SK-N-SH (cell line): ENCODE measurements around the gene DNAJC17. TPM values are rescaled to one million over a fixed set of nuclear protein-coding genes. Genes with fewer than 3 reads are reported as not detected.

Experiments
- CTCF ChIA-PET: fragments of 300-600, 350-600 bp; formaldehyde crosslinking; extraction: SDS; loops from one replicate; lab custom pipeline; 2021; lab: Yijun Ruan, JAX
- POLR2A ChIA-PET: fragments of 350-600 bp; sonication (Branson Sonifier 250); formaldehyde crosslinking; extraction: SDS; loops from one replicate; lab custom pipeline; 2020; ENCODE audit warnings: antibody characterized with exemption, inconsistent platforms; lab: Yijun Ruan, JAX
- DNase-seq: peaks from one replicate; pipeline ENCODE4 v3.0.0; 2012
- H2AFZ ChIP-seq: fragments of 200-600 bp; sonication (generic); 2 replicates; pipeline ENCODE4 v1.8.1; 2016; ENCODE audit warnings: antibody characterized with exemption, mild to moderate bottlenecking, low read depth
- H3F3A ChIP-seq: fragments of 200-600 bp; sonication (generic); replicated peaks from 2 replicates; pipeline ENCODE3; 2016; ENCODE audit warnings: antibody characterized with exemption, mild to moderate bottlenecking; ENCODE audit not compliant: insufficient read depth
- H3K27ac ChIP-seq, 2 experiments: fragments of 200-500 bp in 1 of 2; fragments of 200-600 bp in 1 of 2; sonication (Bioruptor generic) in 1 of 2; sonication (generic), shearing (Covaris generic) in 1 of 2; 2 replicates each; pipeline versions ENCODE4 v1.5.1 to v1.6.1; 2014 to 2016; ENCODE audit warnings: low read depth in 2 of 2, inconsistent platforms in 1 of 2, low read length in 1 of 2, mild to moderate bottlenecking in 1 of 2, mixed read lengths in 1 of 2
- H3K27me3 ChIP-seq: fragments of 200-600 bp; sonication (generic), shearing (Covaris generic); 2 replicates; pipeline ENCODE4 v1.6.1; 2016; ENCODE audit warnings: mixed run types; ENCODE audit not compliant: insufficient read depth
- H3K36me3 ChIP-seq, 2 experiments: fragments of 200-500 bp in 1 of 2; fragments of 200-600 bp in 1 of 2; sonication (Bioruptor generic) in 1 of 2; sonication (generic) in 1 of 2; replicated peaks in 1 of 2; 2 replicates each; pipeline versions ENCODE3 to v1.5.1; 2014 to 2016; ENCODE audit warnings: low read length in 1 of 2, mild to moderate bottlenecking in 1 of 2; ENCODE audit not compliant: insufficient read depth in 2 of 2, control insufficient read depth in 1 of 2
- H3K4me1 ChIP-seq, 2 experiments: fragments of 200-500 bp in 1 of 2; fragments of 200-600 bp in 1 of 2; sonication (Bioruptor generic) in 1 of 2; sonication (generic), shearing (Covaris generic) in 1 of 2; 2 replicates each; pipeline versions ENCODE4 v1.5.1 to v1.6.1; 2014 to 2016; ENCODE audit warnings: low read depth in 1 of 2, low read length in 1 of 2, mixed run types in 1 of 2; ENCODE audit not compliant: insufficient read depth in 2 of 2, control insufficient read depth in 1 of 2
- H3K4me2 ChIP-seq: fragments of 200-600 bp; sonication (generic), shearing (Covaris generic); 2 replicates; pipeline ENCODE4 v1.6.1; 2017; ENCODE audit warnings: mixed run types
- H3K4me3 ChIP-seq, 2 experiments: fragments of 200-500 bp in 1 of 2; fragments of 200-600 bp in 1 of 2; sonication (Bioruptor generic) in 1 of 2; sonication (generic), shearing (Covaris generic) in 1 of 2; 2 replicates each; pipeline versions ENCODE4 v1.5.1 to v1.8.1; 2014 to 2016; ENCODE audit warnings: low read depth in 2 of 2, inconsistent platforms in 1 of 2, low read length in 1 of 2, mild to moderate bottlenecking in 1 of 2, mixed read lengths in 1 of 2, moderate library complexity in 1 of 2
- H3K79me2 ChIP-seq: fragments of 200-600 bp; sonication (generic); 2 replicates; pipeline ENCODE4 v1.8.1; 2017; ENCODE audit warnings: mild to moderate bottlenecking; ENCODE audit not compliant: insufficient read depth
- H3K9ac ChIP-seq: fragments of 200-600 bp; sonication (generic); 2 replicates; pipeline ENCODE4 v1.6.1; 2017; ENCODE audit warnings: mixed run types
- H3K9me2 ChIP-seq: fragments of 200-600 bp; sonication (generic); 2 replicates; pipeline ENCODE4 v1.6.1; 2017; ENCODE audit warnings: mixed run types
- H3K9me3 ChIP-seq: fragments of 200-600 bp; sonication (generic); 2 replicates; pipeline ENCODE4 v1.6.1; 2017; ENCODE audit warnings: mixed run types, mild to moderate bottlenecking, moderate library complexity
- H4K20me1 ChIP-seq: fragments of 200-600 bp; sonication (generic); 2 replicates; pipeline ENCODE4 v1.6.1; 2017; ENCODE audit warnings: mild to moderate bottlenecking, mixed run types; ENCODE audit not compliant: insufficient read depth
- ELF1 ChIP-seq: IDR thresholded peaks from 2 replicates; pipeline ENCODE4 v1.4.0; 2012
- EP300 ChIP-seq, 2 experiments: IDR thresholded peaks; 2 replicates each; pipeline versions ENCODE4 v1.4.0 to v1.6.1; 2012; ENCODE audit warnings: borderline replicate concordance in 1 of 2, low read depth in 1 of 2, low read length in 1 of 2
- EZH2phosphoT487 ChIP-seq: fragments of 200-600 bp; sonication (generic); IDR thresholded peaks from 2 replicates; pipeline ENCODE4 v1.6.1; 2017; ENCODE audit warnings: low read depth, mixed run types, mild to moderate bottlenecking, antibody characterized with exemption, moderate library complexity, borderline replicate concordance
- FOSL2 ChIP-seq: IDR thresholded peaks from 2 replicates; pipeline ENCODE4 v1.4.0; 2012; ENCODE audit warnings: low read depth, mild to moderate bottlenecking, moderate library complexity, borderline replicate concordance
- GABPA ChIP-seq: IDR thresholded peaks from 2 replicates; pipeline ENCODE4 v1.4.0; 2012; ENCODE audit warnings: low read depth, mild to moderate bottlenecking
- JUND ChIP-seq: IDR thresholded peaks from 2 replicates; pipeline ENCODE4 v1.4.0; 2012
- RCOR1 ChIP-seq: fragments of 150-350 bp; IDR thresholded peaks from 2 replicates; pipeline ENCODE4 v1.6.1; 2017; ENCODE audit warnings: antibody characterized with exemption, low read length
- RFX5 ChIP-seq: IDR thresholded peaks from 2 replicates; pipeline ENCODE4 v1.6.1; 2012; ENCODE audit warnings: mild to moderate bottlenecking, improper control_type of control experiment, low read length
- RXRA ChIP-seq: IDR thresholded peaks from 2 replicates; pipeline ENCODE4 v1.4.0; 2012; ENCODE audit warnings: low read depth, mild to moderate bottlenecking, borderline replicate concordance
- TCF12 ChIP-seq: IDR thresholded peaks from 2 replicates; pipeline ENCODE4 v1.4.0; 2012
- YY1 ChIP-seq: IDR thresholded peaks from 2 replicates; pipeline ENCODE4 v1.4.0; 2012; ENCODE audit warnings: low read depth, mild to moderate bottlenecking
- WGBS: methylation state at CpG from one replicate; pipeline ENCODE4 v1.1.6; 2017; ENCODE audit warnings: low lambda C conversion rate; 5-methylcytosine and 5-hydroxymethylcytosine counted together
- polyA plus RNA-seq, 3 experiments: library from polyadenylated mRNA; depleted of rRNA; stranded (reverse); fragments of >200 nt; gene quantifications; 2 replicates each; pipeline ENCODE4 v1.2.3, GENCODE V29; 2012
- TF ChIP-seq, protein P1 (sequence below): fragments of 150-350 bp; IDR thresholded peaks from 2 replicates; pipeline ENCODE4 v1.6.1; 2016; ENCODE audit warnings: mild to moderate bottlenecking, low read depth, low read length
- TF ChIP-seq, protein P2 (sequence below): fragments of 150-350 bp; IDR thresholded peaks from 2 replicates; pipeline ENCODE4 v1.6.1; 2017; ENCODE audit warnings: antibody characterized with exemption, low read length, low read depth, borderline replicate concordance

Gene DNAJC17
- polyA plus RNA-seq, 1 of the 3 experiments (the other 2 are of a cell fraction): 61.6 TPM

DNA sequence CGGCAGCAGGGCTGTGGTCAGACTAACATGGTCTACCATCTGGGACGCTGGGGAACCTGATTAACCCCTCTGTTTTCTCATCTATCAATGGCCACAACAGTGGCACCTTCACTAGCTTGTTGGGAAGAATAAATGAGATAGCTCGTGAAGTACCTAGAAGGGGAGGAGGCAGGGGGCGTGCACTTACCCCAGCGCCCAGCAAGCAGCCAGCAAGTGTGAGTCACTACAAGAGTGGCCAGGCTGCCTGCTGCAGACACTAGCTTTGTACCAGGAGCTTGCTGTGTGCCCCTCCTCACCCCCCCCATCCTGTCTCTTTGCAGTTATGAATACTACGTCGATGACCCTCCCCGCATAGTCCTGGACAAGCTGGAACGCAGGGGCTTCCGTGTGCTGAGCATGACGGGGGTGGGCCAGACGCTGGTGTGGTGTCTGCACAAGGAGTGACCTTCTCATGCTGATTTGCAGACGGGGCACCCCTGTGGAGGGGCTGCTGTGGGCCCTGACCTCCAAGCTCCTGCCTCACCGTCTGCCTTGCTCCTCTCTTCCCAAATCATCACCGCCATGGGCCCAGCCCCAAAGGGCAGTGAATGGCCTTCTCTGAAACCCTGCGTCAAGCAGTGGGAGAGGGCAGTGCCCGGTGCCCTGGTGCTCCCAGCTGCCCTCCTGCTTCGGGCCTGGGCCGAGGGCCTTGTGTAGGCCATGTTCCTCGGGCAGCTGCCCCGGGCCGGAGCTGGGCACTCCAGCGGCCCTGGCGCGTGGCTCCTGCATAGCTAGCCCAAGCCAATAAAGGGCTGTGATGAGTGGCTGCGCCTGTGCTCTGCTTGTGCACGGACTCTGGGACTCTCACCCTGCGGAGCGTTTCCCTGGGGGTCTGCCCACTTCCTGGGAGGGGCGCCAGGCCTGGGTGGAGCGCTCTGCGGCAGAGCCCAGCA lies 40.1 kb downstream of the DNAJC17 start:
- Histone ChIP-seq H3K27me3 (no peaks in the 10 kb centered on the region), H3K4me2 (peak overlapping the region; percentile 42; the same call in 1 of the 2 replicates), H4K20me1 (no peaks in the 10 kb centered on the region), H3K79me2 (no peaks in the 10 kb centered on the region), H3K4me3 (no peak overlapping the region)
- POLR2A ChIA-PET: interaction anchor here (1.6 kb wide), 1 partner anchor 10 kb away, joined by 3 read pairs; no protein-coding TSS in a partner anchor
- peak; percentile 33 for DNase-seq
- TF ChIP-seq GABPA (no peak), FOSL2 (peak; percentile 63; the same call in 1 of the 2 replicates)
- TF ChIP-seq, all 33 proteins: peak for 1
- peaks cover 42 to 79% of the 10 kb centered on the region in 2 experiments; a peak in 3 of 4 replicates for H3K4me1 ChIP-seq
- peaks cover 12% of the 10 kb centered on the region for H3F3A ChIP-seq
- H3K9me2 ChIP-seq: no peaks in the 10 kb centered on the region
- 75% methylated on average over 22 of the region's 32 CpGs for WGBS
- peaks cover 0 to 4% of the 10 kb centered on the region in 2 experiments for H3K36me3 ChIP-seq
- CTCF ChIA-PET: interaction anchor here (1.3 to 31.8 kb wide), 5 partner anchors 16 to 90 kb away, joined by 3 to 555 read pairs (median 4); partner anchors contain the start of gene RMDN3
- no peak overlapping the region for H3K9ac ChIP-seq
- peak overlapping the region in 1 of 2 experiments; percentile 73; a peak in 2 of 4 replicates for H3K27ac ChIP-seq
- no peaks in the 10 kb centered on the region for H3K9me3 ChIP-seq
- no peak overlapping the region for H2AFZ ChIP-seq

DNA sequence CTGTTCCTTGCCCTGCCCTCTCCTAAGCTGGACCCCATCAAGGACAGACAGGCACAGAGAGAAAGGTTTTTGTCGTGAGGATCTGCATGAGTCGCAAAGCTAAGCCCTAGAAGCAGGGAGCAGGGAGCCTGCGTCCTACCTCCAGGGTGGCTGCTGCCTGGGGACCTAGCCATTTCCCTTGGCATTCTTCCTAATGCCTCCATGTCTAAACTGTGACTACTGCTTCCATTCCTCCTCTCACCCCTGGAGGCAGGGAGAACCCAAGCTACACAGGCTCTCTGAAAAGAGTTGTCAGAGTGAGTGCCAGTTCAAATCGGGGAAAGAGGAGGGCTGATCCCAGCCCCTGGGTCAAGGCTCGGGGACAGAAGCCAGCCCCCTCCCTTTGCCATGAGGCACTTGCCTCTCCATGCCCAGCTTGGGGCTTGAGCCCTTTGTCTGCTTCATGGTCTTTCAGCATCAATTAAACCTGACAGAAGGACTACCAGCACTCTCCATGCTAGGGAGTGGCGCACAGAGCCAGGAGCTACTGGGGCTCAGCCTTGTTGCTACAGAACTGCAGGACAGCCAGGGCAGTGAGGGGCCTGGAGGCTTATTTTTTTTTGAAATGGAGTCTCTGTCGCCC lies 41.0 kb downstream of the DNAJC17 start:
- no peaks in the 10 kb centered on the region for H3K9me3 ChIP-seq
- H3K27me3 ChIP-seq: no peaks in the 10 kb centered on the region
- POLR2A ChIA-PET: no interaction called here
- peaks cover 12% of the 10 kb centered on the region for H3F3A ChIP-seq
- peaks cover 42 to 70% of the 10 kb centered on the region in 2 experiments; a peak in 3 of 4 replicates for H3K4me1 ChIP-seq
- DNase-seq: peak; percentile 57
- peak overlapping the region in 1 of 2 experiments; percentile 73; a peak in 2 of 4 replicates for H3K27ac ChIP-seq
- peaks cover 0 to 4% of the 10 kb centered on the region in 2 experiments for H3K36me3 ChIP-seq
- no peak overlapping the region for H2AFZ ChIP-seq
- no peak overlapping the region for H3K4me3 ChIP-seq
- no peaks in the 10 kb centered on the region for H3K79me2 ChIP-seq
- H3K9ac ChIP-seq: no peak overlapping the region
- CTCF ChIA-PET: interaction anchor here (0.8 to 31.8 kb wide), 7 partner anchors 10 to 91 kb away, joined by 3 to 555 read pairs (median 4); partner anchors contain the start of gene RMDN3
- TF ChIP-seq RFX5 (no peak), JUND (no peak), YY1 (no peak), TCF12 (no peak), FOSL2 (no peak)
- TF ChIP-seq, all 33 proteins: peak for 0
- Histone ChIP-seq H4K20me1 (no peaks in the 10 kb centered on the region), H3K4me2 (peak overlapping the region; percentile 42; the same call in 1 of the 2 replicates), H3K9me2 (no peaks in the 10 kb centered on the region)
- 71% methylated on average over 7 of the region's 7 CpGs for WGBS

DNA sequence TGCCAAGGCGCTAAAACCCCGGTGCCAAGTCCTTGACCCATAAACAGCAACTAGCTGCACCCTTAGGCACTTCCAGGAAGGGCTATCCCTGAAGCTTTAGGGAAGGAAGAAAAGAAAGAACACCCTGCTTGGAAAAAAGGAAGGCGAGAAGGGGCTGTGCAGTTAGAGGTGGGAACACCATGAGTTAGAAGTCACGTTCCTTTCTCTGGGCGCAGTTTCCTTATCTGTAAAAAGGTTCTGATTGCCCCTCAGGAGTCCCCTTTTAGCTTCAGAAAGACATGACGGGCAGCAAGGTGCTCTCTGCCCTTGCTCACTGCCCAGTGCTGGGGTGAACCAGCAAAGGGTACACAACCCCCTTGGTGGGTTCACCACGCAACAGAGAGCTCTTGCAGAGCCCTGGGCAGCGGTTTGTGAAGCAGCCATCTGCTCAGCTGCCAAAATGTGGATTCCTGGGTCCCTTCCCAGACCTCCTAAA lies 42.6 kb downstream of the DNAJC17 start:
- Histone ChIP-seq H3K27me3 (no peaks in the 10 kb centered on the region), H3K9ac (no peak overlapping the region), H3K27ac (peak overlapping the region in 1 of 2 experiments; percentile 34; a peak in 1 of 4 replicates), H2AFZ (no peak overlapping the region), H3K36me3 (peaks cover 0 to 4% of the 10 kb centered on the region in 2 experiments), H3K79me2 (no peaks in the 10 kb centered on the region), H3F3A (peaks cover 12% of the 10 kb centered on the region), H3K4me2 (no peak overlapping the region), H3K4me3 (no peak overlapping the region), H3K9me2 (no peaks in the 10 kb centered on the region), H3K9me3 (no peaks in the 10 kb centered on the region), H3K4me1 (peaks cover 38 to 59% of the 10 kb centered on the region in 2 experiments; a peak in 3 of 4 replicates), H4K20me1 (no peaks in the 10 kb centered on the region)
- 95% methylated on average over 8 of the region's 8 CpGs for WGBS
- no peak for TF ChIP-seq EZH2phosphoT487
- TF ChIP-seq TCF12: no peak
- no peak for TF ChIP-seq RXRA
- TF ChIP-seq ELF1: no peak
- TF ChIP-seq RCOR1: no peak
- TF ChIP-seq, protein P1, sequence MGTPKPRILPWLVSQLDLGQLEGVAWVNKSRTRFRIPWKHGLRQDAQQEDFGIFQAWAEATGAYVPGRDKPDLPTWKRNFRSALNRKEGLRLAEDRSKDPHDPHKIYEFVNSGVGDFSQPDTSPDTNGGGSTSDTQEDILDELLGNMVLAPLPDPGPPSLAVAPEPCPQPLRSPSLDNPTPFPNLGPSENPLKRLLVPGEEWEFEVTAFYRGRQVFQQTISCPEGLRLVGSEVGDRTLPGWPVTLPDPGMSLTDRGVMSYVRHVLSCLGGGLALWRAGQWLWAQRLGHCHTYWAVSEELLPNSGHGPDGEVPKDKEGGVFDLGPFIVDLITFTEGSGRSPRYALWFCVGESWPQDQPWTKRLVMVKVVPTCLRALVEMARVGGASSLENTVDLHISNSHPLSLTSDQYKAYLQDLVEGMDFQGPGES: no peak
- no peak for TF ChIP-seq EP300 (IDR thresholded peaks at IDR 0.05; ENCODE audit: borderline replicate concordance in 1 of 2, low read depth in 1 of 2, low read length in 1 of 2)
- TF ChIP-seq, protein P2, sequence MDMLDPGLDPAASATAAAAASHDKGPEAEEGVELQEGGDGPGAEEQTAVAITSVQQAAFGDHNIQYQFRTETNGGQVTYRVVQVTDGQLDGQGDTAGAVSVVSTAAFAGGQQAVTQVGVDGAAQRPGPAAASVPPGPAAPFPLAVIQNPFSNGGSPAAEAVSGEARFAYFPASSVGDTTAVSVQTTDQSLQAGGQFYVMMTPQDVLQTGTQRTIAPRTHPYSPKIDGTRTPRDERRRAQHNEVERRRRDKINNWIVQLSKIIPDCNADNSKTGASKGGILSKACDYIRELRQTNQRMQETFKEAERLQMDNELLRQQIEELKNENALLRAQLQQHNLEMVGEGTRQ: no peak
- ChIA-PET CTCF (interaction anchor here (1.4 to 31.8 kb wide), 3 partner anchors 18 to 109 kb away, joined by 5 to 555 read pairs (median 118); partner anchors contain the start of genes RHOV and RMDN3), POLR2A (no interaction called here)
- no peak for DNase-seq
